Bronchial epithelial cell (primary cell): Measurements from ENCODE around the gene ITIH3. TPM values are rescaled to one million over a fixed set of nuclear protein-coding genes. Genes with fewer than 3 reads are reported as not detected.
A peak's percentile ranks its signal among the peaks of the same experiment; 100 is the strongest.

Source experiments
- DNase-seq: peaks from one replicate; pipeline ENCODE4 v3.0.0-alpha.2; 2010; ENCODE audit warnings: low read depth
- FAIRE-seq: peaks from 2 replicates; lab custom pipeline; 2011; peaks lifted over from hg19 to GRCh38; lab: Jason Lieb, UNC
- H3K27me3 ChIP-seq: 2 replicates; pipeline ENCODE4 v1.5.1; 2011; ENCODE audit warnings: low read length; ENCODE audit not compliant: control insufficient read depth, insufficient read depth
- H3K36me3 ChIP-seq: 2 replicates; pipeline ENCODE4 v1.5.1; 2011; ENCODE audit warnings: low read length; ENCODE audit not compliant: control insufficient read depth, insufficient read depth
- H3K4me3 ChIP-seq: 2 replicates; pipeline ENCODE4 v1.5.1; 2011; ENCODE audit warnings: mild to moderate bottlenecking, low read depth, low read length, control low read depth
- total RNA-seq: library from RNA; depleted of rRNA; stranded (reverse); fragments of >200 nt; gene quantifications from 2 replicates; pipeline ENCODE4 v1.2.1, GENCODE V29; 2014
- TF ChIP-seq, protein P1 (sequence below): IDR thresholded peaks from 2 replicates; pipeline ENCODE4 v1.5.1; 2011; ENCODE audit warnings: mild to moderate bottlenecking, moderate library complexity, low read length, control low read depth, inconsistent platforms; ENCODE audit not compliant: insufficient read depth, severe bottlenecking

The ITIH3 gene
- total RNA-seq, 1 donor from 2014 or later, result not detected

DNA sequence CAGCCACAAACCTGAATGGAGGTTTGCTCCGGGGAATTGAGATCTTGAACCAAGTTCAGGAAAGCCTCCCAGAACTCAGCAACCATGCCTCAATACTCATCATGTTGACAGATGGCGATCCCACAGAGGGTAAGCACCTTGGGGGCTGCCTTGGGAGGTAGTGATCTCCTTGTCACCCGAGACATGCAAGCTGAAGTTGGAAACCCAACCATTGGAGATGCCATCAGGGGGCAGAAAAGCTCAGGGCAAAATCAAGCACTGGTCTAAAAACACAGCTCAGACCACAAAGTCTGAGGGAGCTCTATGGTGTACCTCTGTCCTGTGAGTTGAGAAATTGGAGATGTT is 11.4 kb upstream of the ITIH3 start:
- no peaks in the 10 kb centered on the region for H3K36me3 ChIP-seq
- FAIRE-seq (no peak), DNase-seq (no peak)
- H3K4me3 ChIP-seq, result no peak overlapping the region
- peaks cover 10% of the 10 kb centered on the region for H3K27me3 ChIP-seq
- TF ChIP-seq, protein P1, sequence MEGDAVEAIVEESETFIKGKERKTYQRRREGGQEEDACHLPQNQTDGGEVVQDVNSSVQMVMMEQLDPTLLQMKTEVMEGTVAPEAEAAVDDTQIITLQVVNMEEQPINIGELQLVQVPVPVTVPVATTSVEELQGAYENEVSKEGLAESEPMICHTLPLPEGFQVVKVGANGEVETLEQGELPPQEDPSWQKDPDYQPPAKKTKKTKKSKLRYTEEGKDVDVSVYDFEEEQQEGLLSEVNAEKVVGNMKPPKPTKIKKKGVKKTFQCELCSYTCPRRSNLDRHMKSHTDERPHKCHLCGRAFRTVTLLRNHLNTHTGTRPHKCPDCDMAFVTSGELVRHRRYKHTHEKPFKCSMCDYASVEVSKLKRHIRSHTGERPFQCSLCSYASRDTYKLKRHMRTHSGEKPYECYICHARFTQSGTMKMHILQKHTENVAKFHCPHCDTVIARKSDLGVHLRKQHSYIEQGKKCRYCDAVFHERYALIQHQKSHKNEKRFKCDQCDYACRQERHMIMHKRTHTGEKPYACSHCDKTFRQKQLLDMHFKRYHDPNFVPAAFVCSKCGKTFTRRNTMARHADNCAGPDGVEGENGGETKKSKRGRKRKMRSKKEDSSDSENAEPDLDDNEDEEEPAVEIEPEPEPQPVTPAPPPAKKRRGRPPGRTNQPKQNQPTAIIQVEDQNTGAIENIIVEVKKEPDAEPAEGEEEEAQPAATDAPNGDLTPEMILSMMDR, result no peak

DNA sequence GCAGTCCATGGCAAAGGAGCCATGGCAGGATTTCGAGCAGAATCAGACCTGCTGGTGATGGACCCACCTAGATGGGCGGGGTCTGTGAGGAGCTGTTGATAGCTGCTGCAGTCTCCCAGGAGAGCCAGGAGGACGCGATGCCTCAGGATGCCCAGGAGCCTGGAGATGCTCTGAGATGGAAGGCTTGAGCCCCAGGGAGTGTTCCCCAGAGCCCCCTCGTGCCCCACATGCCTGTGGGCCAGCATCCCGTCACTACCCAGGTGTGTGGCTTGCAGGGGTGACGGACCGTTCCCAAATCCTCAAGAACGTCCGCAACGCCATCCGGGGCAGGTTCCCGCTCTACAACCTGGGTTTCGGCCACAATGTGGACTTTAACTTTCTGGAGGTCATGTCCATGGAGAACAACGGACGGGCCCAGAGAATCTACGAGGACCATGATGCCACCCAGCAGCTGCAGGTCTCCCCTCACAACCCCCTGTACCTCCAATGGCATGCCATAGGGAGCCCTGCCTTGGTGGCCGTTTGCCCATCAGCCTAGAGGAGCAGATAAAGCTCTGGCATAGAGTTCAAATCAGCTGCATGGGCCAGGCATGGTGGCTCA is 10.5 kb upstream of the ITIH3 start:
- TF ChIP-seq, protein P1, result no peak
- Histone ChIP-seq H3K27me3 (peaks cover 10% of the 10 kb centered on the region), H3K4me3 (no peak overlapping the region), H3K36me3 (no peaks in the 10 kb centered on the region)
- DNase-seq, result no peak
- FAIRE-seq, result no peak

DNA sequence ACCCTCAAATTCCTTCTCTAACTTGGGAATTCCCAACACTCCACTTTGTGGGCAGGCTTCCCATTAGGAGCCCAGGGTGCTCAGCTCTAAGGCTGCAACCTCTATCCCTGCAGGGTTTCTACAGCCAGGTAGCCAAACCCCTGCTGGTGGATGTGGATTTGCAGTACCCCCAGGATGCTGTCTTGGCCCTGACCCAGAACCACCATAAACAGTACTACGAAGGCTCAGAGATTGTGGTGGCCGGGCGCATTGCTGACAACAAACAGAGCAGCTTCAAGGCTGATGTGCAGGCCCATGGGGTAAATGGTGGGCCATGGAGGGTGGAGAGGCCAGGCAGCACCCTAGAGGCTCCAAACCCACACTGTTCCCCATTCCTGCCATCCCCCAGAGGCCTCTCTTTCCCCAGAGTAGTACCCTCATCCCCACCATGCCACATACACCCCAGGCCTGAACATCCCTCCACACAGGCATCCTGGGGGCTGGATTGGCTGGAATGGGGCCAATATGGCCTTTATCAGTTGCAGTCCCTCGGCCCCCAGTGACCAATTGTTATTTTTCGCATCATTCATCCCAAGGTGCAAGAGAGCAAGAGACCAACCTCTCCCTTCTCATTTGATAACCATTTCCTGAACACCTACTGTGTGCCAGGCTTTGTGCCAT is 9.5 kb upstream of the ITIH3 start:
- H3K4me3 ChIP-seq, result no peak overlapping the region
- TF ChIP-seq, protein P1, result no peak
- FAIRE-seq, result no peak
- DNase-seq, result no peak
- peaks cover 10% of the 10 kb centered on the region for H3K27me3 ChIP-seq
- no peaks in the 10 kb centered on the region for H3K36me3 ChIP-seq

DNA sequence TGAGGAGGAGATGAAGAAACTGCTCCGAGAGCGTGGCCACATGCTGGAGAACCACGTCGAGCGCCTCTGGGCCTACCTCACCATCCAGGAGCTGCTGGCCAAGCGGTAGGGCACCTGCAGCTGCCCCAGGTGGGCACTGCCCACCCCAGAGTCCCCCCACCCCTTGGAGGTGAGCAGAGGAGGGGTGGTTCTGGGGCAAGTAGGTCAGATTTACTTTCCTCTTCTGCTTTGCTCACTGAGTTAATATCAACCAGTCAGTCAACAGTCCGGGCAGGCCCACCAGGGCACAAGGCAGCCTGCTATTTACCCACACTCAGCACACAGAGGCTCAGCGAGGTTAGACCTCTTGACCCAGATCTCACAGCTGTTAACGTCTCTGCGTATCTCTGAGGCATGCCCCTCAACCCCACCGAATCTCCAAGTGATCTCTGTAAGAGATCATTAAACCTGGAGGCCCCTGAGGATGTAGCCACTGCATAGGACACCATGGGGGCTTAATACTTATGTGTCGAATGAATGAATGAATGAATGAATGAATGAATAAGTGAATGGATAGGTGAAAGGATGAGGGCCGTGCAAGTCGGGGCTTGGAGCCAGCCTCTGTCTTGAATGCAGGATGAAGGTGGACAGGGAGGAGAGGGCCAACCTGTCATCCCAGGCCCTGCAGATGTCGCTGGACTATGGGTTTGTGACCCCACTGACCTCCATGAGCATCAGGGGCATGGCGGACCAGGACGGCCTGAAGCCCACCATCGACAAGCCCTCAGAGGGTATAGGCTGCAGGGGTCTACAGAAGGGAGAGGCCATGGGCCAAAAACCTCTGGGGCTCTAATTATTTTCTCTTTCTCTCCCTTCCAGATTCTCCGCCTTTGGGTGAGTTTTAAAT is 8.0 kb upstream of the ITIH3 start:
- peak; percentile 23 for FAIRE-seq
- no peaks in the 10 kb centered on the region for H3K36me3 ChIP-seq
- H3K27me3 ChIP-seq, result peaks cover 10% of the 10 kb centered on the region
- TF ChIP-seq, protein P1, result no peak
- H3K4me3 ChIP-seq, result no peak overlapping the region
- DNase-seq, result no peak

DNA sequence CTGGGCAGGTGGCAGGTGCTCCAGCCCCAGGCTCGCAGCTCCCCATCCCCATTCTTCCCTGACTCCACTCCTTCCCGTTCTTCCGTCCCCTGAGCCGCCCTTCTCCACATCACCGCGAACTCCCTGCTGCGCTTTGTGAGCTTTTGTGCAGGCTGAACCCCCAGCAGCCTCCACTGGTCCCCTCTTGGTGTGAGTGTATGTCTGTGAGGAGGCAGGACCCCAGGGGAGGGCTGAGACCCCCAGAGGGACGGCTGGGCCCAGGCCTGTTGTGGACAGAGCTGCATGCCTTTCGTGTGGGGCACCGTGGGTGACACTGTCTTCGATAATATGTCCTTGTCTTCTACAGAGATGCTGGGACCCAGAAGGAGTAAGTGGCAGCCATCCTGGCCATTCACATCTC is 7.3 kb upstream of the ITIH3 start:
- TF ChIP-seq, protein P1, result no peak
- FAIRE-seq (no peak), DNase-seq (no peak)
- Histone ChIP-seq H3K27me3 (peaks cover 8% of the 10 kb centered on the region), H3K4me3 (no peak overlapping the region), H3K36me3 (no peaks in the 10 kb centered on the region)
